Glomerular visceral epithelial cell (primary cell): ENCODE measurements around the gene KRT9.

Experiments used
- DNase-seq: peaks from one replicate; pipeline ENCODE4 v3.0.0-alpha.2; 2016; ENCODE audit errors: extremely low spot score

Gene KRT9

GRCh38 chr17:41528959-41529353 lies 42.9 kb downstream of the KRT9 start:
- no peak for DNase-seq

- DNase-seq: peak; percentile 22
Observed at GRCh38 chr17:41527063-41528023, 44.5 kb downstream of the KRT9 start.

- DNase-seq: no peak
Observed at GRCh38 chr17:41524261-41524660, 47.6 kb downstream of the KRT9 start.

- no peak for DNase-seq
Observed at GRCh38 chr17:41523787-41524186, 48.1 kb downstream of the KRT9 start.

- no peak for DNase-seq
Observed at GRCh38 chr17:41523225-41523593, 48.6 kb downstream of the KRT9 start.

- no peak for DNase-seq
Observed at GRCh38 chr17:41522301-41523224, 49.3 kb downstream of the KRT9 start.

GRCh38 chr17:41521574-41522261 lies 50.1 kb downstream of the KRT9 start:
- DNase-seq: peak; percentile 75

- no peak for DNase-seq
Observed at GRCh38 chr17:41520821-41521521, 50.9 kb downstream of the KRT9 start.

GRCh38 chr17:41519501-41520224 lies 52.2 kb downstream of the KRT9 start:
- DNase-seq: no peak

- peak; percentile 22 for DNase-seq
Observed at GRCh38 chr17:41518789-41519449, 52.9 kb downstream of the KRT9 start, which contains the start of gene KRT15. Gene KRT15, minus strand, starts transcription at chr17:41518890. Its CDS starts 63 bp downstream, at chr17:41518827.

- no peak for DNase-seq
Observed at GRCh38 chr17:41518031-41518430, 53.8 kb downstream of the KRT9 start.

GRCh38 chr17:41516830-41517283 lies 55.0 kb downstream of the KRT9 start:
- DNase-seq: no peak

- DNase-seq: no peak
Observed at GRCh38 chr17:41516147-41516829, 55.6 kb downstream of the KRT9 start.
